Lower leg skin (tissue), 4 donors: ENCODE measurements around the gene SLC6A12. TPM values are rescaled to one million over a fixed set of nuclear protein-coding genes. Genes with fewer than 3 reads are reported as not detected.

Source experiments
- DNase-seq, 2 donors: peaks; one replicate each; pipeline ENCODE4 v3.0.0-alpha.2; 2019; ENCODE audit warnings: low spot score in 2 of 2
- H3K4me3 ChIP-seq: fragments of 200-600 bp; sonication (generic); 2 replicates; pipeline ENCODE4 v1.5.1; 2017; ENCODE audit warnings: mild to moderate bottlenecking, low read depth; ENCODE audit not compliant: poor library complexity, severe bottlenecking
- POLR2A ChIP-seq, 2 donors: fragments of 450-650 bp; IDR thresholded peaks; one replicate each; pipeline ENCODE4 v1.6.1; 2016 to 2017; ENCODE audit warnings: antibody characterized with exemption in 2 of 2, mild to moderate bottlenecking in 1 of 2, moderate library complexity in 1 of 2
- WGBS, 2 donors: methylation state at CpG; one replicate each; pipeline ENCODE4 v1.1.5; 2018; 5-methylcytosine and 5-hydroxymethylcytosine counted together
- intact Hi-C: fragments of 100-400 bp; cut with DNase I; formaldehyde crosslinking; loops from one replicate; pipeline ENCODE4 v1.15.0; 2023; ENCODE audit warnings: low total_unique reads
- total RNA-seq, 4 donors: library from RNA; depleted of rRNA; stranded (reverse); fragments of >200 nt; gene quantifications; one replicate each; pipeline ENCODE4 v1.1.0, GENCODE V29; 2016
- TF ChIP-seq, protein P1 (sequence below), 3 donors: fragments of 450-650 bp; IDR thresholded peaks; one replicate each; pipeline ENCODE4 v1.5.1; 2016; ENCODE audit warnings: antibody characterized with exemption in 3 of 3, mild to moderate bottlenecking in 3 of 3, moderate library complexity in 2 of 3

The SLC6A12 gene
- total RNA-seq, 4 donors from 2014 or later: 0.30 to 0.74 (median 0.71) TPM; not detected in 1

DNA sequence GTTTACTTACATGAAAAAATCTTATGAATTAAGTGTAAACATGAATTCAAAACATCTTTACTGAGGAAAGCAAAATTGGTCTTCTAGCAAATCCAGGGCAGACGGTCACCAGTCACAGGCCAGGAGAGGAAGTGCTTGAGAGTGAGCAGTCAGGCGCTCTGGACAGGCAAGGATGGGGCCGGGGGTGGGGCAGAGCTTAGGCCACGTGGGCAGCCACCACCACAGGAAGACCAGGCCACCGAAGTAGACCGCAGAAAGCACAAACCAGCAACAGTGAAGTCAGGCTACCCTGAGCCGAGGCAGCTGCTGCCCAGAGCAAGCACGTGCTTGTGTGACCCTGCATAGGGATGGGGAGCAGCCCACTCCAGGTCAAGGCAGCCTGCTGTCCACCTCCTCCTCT lies 33.5 kb downstream of the SLC6A12 start:
- 59 to 75% methylated on average over 8 of the region's 8 CpGs for WGBS, 2 donors
- TF ChIP-seq, protein P1, sequence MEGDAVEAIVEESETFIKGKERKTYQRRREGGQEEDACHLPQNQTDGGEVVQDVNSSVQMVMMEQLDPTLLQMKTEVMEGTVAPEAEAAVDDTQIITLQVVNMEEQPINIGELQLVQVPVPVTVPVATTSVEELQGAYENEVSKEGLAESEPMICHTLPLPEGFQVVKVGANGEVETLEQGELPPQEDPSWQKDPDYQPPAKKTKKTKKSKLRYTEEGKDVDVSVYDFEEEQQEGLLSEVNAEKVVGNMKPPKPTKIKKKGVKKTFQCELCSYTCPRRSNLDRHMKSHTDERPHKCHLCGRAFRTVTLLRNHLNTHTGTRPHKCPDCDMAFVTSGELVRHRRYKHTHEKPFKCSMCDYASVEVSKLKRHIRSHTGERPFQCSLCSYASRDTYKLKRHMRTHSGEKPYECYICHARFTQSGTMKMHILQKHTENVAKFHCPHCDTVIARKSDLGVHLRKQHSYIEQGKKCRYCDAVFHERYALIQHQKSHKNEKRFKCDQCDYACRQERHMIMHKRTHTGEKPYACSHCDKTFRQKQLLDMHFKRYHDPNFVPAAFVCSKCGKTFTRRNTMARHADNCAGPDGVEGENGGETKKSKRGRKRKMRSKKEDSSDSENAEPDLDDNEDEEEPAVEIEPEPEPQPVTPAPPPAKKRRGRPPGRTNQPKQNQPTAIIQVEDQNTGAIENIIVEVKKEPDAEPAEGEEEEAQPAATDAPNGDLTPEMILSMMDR (IDR thresholded peaks at IDR 0.05): no peak
- no peak for TF ChIP-seq POLR2A (IDR thresholded peaks at IDR 0.05)

DNA sequence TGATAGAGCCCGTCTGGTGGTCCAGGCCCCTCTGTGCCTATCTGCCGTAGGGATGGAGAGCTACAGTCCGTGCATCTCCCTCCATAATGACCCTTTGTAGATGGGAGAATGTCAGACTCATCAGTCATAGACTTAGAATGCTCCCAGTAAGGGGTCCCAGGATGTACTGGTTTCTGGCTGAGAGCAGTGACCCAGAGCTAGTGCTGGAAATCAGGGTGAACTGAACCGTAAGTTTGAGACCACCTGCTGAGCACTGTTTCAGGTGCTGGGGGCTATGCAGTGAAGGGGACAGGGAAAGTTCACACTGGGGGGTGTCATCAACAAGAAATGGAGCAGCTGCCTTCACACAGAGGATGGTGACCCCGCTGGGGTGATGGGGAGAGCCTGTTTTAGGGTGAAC lies 34.1 kb downstream of the SLC6A12 start:
- H3K4me3 ChIP-seq: no peak overlapping the region
- DNase-seq: no peak
- intact Hi-C loops: no loop called here
- no peak for TF ChIP-seq POLR2A (IDR thresholded peaks at IDR 0.05)
- TF ChIP-seq, protein P1 (IDR thresholded peaks at IDR 0.05): no peak
- WGBS, 2 donors: 82 to 84% methylated on average over 5 of the region's 5 CpGs

More for the DNA sequence above, 33.5 kb downstream of the SLC6A12 start:
- DNase-seq: peak in 1 of 2 donors; percentile 42
- no peak overlapping the region for H3K4me3 ChIP-seq
- intact Hi-C loops: no loop called here

DNA sequence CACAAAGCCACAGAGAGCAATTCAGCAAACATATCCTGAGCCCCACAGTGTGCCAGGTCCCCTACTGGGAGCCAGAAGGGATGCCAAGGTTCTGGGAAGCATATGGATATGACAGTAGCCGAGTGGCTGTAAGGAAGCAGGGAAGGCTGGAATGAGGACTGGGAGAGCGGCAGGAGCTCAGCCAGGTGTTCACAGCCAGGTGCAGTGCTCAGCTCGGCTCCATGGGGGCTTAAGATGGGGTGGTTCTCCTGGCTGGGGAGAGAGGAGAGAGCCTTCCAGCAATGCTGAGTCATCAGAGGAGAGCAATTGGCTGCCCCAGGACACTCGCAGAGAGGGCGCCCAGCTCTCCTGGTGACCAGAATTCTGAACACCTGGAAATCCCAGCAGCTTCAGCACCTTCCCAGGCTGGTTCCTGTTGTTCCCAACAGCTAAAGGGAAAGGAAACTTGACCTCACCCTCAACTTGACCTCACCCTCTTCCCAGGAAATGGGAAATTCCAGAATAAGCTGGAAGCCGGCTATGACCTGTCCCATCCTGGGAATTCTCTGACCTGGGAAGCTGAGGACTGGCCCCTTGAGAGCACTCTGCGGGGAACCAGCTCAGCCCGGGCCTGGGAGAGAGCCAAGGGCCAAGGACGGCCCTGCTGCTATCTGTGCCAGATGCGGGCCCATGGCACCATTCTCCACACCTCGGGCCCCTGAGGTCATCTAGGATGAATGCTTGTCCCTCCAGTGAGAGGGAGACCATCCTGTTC lies 34.6 kb downstream of the SLC6A12 start:
- WGBS, 2 donors: 65% methylated on average over 10 to 11 of the region's 11 CpGs
- intact Hi-C loops: no loop called here
- no peak overlapping the region for H3K4me3 ChIP-seq
- DNase-seq: no peak
- TF ChIP-seq POLR2A (IDR thresholded peaks at IDR 0.05): no peak
- TF ChIP-seq, protein P1 (IDR thresholded peaks at IDR 0.05): no peak

DNA sequence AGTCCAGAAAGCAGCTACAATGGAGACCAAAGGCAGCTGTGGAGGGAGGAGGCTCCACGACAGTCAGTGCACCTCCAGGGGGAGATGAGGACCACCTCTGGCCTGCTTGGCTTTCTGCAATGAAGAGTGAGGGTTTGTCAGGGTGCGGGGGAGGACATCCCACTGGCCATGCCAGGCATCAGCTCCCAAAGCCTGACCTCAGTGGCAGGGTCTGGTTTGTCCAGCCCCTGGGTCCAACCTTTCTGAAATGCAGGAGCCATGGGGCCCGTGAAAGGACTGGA lies 35.2 kb downstream of the SLC6A12 start:
- 63 to 76% methylated on average over 3 of the region's 3 CpGs for WGBS, 2 donors
- intact Hi-C loops: no loop called here
- no peak for DNase-seq
- TF ChIP-seq POLR2A (IDR thresholded peaks at IDR 0.05): no peak
- TF ChIP-seq, protein P1 (IDR thresholded peaks at IDR 0.05): no peak
- H3K4me3 ChIP-seq: no peak overlapping the region

DNA sequence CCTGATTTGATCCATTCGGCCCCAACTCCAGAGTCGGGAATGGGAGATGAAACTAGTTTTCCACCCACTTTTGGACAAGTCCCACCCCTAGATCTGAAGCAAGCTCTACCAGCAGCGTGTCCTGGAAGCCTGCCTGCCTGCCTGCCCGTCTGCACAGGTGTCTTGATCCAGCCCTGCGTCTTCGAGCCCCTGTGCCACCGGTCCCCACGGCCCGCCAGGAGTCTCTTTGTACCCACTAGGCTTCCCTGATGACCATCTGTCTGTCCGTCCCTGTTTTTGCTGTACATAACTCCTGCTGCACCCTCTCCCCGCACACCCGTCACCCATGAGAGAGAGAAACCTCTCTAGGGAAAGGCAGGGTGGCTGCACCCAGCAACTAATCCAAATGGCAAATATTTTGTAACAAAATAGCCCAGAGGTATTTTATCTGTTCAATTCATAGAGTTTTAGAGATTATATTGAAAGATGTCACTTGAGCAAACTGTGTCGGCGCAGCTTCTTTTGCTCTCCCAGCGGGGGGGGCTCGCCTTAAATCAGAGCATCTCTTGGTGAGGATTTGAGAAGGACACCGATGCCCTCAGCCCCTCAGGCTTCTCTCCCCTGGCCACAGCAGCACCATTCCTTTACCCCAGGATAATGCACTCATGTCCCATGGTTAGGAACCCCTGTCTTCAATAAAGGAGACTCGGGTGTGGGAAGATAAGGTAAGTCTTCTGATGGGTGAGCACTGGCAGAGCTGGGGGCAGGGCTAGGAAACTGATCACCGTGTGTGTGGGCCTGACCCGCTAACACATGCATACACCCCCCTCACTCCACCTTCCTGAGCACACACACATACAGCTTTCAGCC lies 35.8 kb downstream of the SLC6A12 start:
- 83 to 87% methylated on average over 20 of the region's 20 CpGs for WGBS, 2 donors

More for the DNA sequence above, 35.8 kb downstream of the SLC6A12 start:
- intact Hi-C loops: no loop called here
- H3K4me3 ChIP-seq: no peak overlapping the region
- TF ChIP-seq, protein P1 (IDR thresholded peaks at IDR 0.05): no peak
- TF ChIP-seq POLR2A (IDR thresholded peaks at IDR 0.05): no peak
- DNase-seq: no peak
